IPS-NIHi11 (cell line): ENCODE measurements around the gene BCS1L.

Source experiments
- DNase-seq: peaks from one replicate; pipeline ENCODE4 v3.0.0; 2012; ENCODE audit warnings: mixed read lengths, low spot score

The BCS1L gene

GRCh38 chr2:218659258-218659987 is at the start of gene BCS1L, which contains the start of gene ZNF142:
TSS of gene BCS1L (plus strand) at chr2:218659683. CDS start at chr2:218660988, 1,305 bp downstream.
TSS of gene ZNF142 (minus strand) at chr2:218659623. CDS start at chr2:218656429, 3,194 bp downstream.
- DNase-seq: peak; percentile 96

- DNase-seq: no peak
These were observed 43.6 kb upstream of the BCS1L start for GRCh38 chr2:218615868-218616315.

- DNase-seq: no peak
These were observed 41.2 kb upstream of the BCS1L start for GRCh38 chr2:218618102-218618860.

- no peak for DNase-seq
These were observed 38.5 kb upstream of the BCS1L start for GRCh38 chr2:218621007-218621406.

- no peak for DNase-seq
These were observed 36.7 kb upstream of the BCS1L start for GRCh38 chr2:218622606-218623365.

GRCh38 chr2:218623366-218623705 is 36.1 kb upstream of the BCS1L start:
- no peak for DNase-seq

GRCh38 chr2:218626369-218626768 is 33.1 kb upstream of the BCS1L start:
- no peak for DNase-seq

- DNase-seq: no peak
These were observed 31.5 kb upstream of the BCS1L start for GRCh38 chr2:218627939-218628338.

- no peak for DNase-seq
These were observed 27.6 kb upstream of the BCS1L start for GRCh38 chr2:218631837-218632236.

GRCh38 chr2:218635719-218636118 is 23.8 kb upstream of the BCS1L start:
- DNase-seq: no peak

- no peak for DNase-seq
These were observed 21.1 kb upstream of the BCS1L start for GRCh38 chr2:218638372-218638771.

GRCh38 chr2:218642121-218642656 is 17.3 kb upstream of the BCS1L start:
- no peak for DNase-seq

- DNase-seq: no peak
These were observed 16.7 kb upstream of the BCS1L start for GRCh38 chr2:218642786-218643185.

- DNase-seq: no peak
These were observed 15.7 kb upstream of the BCS1L start for GRCh38 chr2:218643751-218644310.

- DNase-seq: no peak
These were observed 14.8 kb upstream of the BCS1L start for GRCh38 chr2:218644721-218645120.

GRCh38 chr2:218645126-218645525 is 14.4 kb upstream of the BCS1L start:
- DNase-seq: no peak

- peak; percentile 75 for DNase-seq
These were observed 11.2 kb upstream of the BCS1L start for GRCh38 chr2:218648088-218648786.

GRCh38 chr2:218648787-218649100 is 10.7 kb upstream of the BCS1L start:
- DNase-seq: no peak

GRCh38 chr2:218655751-218656150 is 3.7 kb upstream of the BCS1L start:
- no peak for DNase-seq

GRCh38 chr2:218658671-218659257 is 719 bp upstream of the BCS1L start:
- peak; percentile 77 for DNase-seq

GRCh38 chr2:218659988-218660358 is 490 bp downstream of the BCS1L start:
- DNase-seq: no peak
